Epithelial cell of proximal tubule (primary cell): ENCODE data around the gene RTL5. TPM values are rescaled to one million over a fixed set of nuclear protein-coding genes. Genes with fewer than 3 reads are reported as not detected.

Experiments used
- DNase-seq: peaks from one replicate; pipeline ENCODE4 v3.0.0-alpha.2; 2011; ENCODE audit warnings: low read depth
- H3K4me3 ChIP-seq: 2 replicates; pipeline ENCODE4 v1.5.1; 2011; ENCODE audit warnings: low read depth, mild to moderate bottlenecking, low read length
- CTCF ChIP-seq: conservative IDR thresholded peaks from 2 replicates; pipeline ENCODE4 v1.5.1; 2012; ENCODE audit warnings: low read depth, mild to moderate bottlenecking, low read length
- total RNA-seq: library from RNA; depleted of rRNA; stranded (reverse); fragments of >200 nt; gene quantifications from 2 replicates; pipeline ENCODE4 v1.2.3, GENCODE V29; 2015

Gene RTL5
- total RNA-seq, 1 donor from 2014 or later = 0.86 TPM

- H3K4me3 ChIP-seq = no peak overlapping the region
- TF ChIP-seq CTCF = no peak
- DNase-seq = no peak
Measured at GRCh38 chrX:72126048-72126415, 5.7 kb downstream of the RTL5 start.

GRCh38 chrX:72125331-72126047, 6.2 kb downstream of the RTL5 start:
- no peak for DNase-seq
- TF ChIP-seq CTCF = peak; percentile 13
- H3K4me3 ChIP-seq = no peak overlapping the region

- no peak overlapping the region for H3K4me3 ChIP-seq
- DNase-seq = no peak
- no peak for TF ChIP-seq CTCF
Measured at GRCh38 chrX:72124540-72125201, 7.0 kb downstream of the RTL5 start.

- TF ChIP-seq CTCF = no peak
- DNase-seq = no peak
- H3K4me3 ChIP-seq = no peak overlapping the region
Measured at GRCh38 chrX:72123471-72124185, 8.1 kb downstream of the RTL5 start.

GRCh38 chrX:72122621-72123337, 8.9 kb downstream of the RTL5 start:
- no peak overlapping the region for H3K4me3 ChIP-seq
- no peak for TF ChIP-seq CTCF
- DNase-seq = no peak

GRCh38 chrX:72121383-72121782, 10.3 kb downstream of the RTL5 start:
- DNase-seq = no peak
- TF ChIP-seq CTCF = no peak
- no peak overlapping the region for H3K4me3 ChIP-seq
